HS-27A (cell line): ENCODE data around the gene OGG1.

Experiments
- DNase-seq: peaks from one replicate; pipeline ENCODE4 v3.0.0-alpha.2; 2012; ENCODE audit warnings: low read depth, missing footprints

Gene OGG1

DNA sequence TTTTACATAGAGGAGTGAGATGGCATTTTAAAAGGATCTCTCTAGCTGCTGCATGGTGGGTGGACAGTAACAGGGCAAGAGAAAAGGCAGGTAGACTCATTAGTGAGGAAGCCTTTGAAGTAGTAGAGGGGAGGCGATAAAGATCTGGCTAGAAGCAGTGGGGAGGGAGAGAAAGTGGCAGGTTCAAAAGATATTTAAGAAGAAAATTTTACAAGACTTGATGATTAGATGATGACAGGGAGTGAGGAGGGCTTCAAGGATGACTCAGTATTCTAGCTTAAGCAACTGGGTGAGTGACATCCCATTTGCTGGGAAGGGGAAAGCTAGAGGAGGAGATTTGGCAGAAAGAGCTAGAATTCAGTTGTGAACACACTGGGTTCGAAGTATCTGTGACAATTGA is 22.0 kb upstream of the OGG1 start:
- DNase-seq: no peak

DNA sequence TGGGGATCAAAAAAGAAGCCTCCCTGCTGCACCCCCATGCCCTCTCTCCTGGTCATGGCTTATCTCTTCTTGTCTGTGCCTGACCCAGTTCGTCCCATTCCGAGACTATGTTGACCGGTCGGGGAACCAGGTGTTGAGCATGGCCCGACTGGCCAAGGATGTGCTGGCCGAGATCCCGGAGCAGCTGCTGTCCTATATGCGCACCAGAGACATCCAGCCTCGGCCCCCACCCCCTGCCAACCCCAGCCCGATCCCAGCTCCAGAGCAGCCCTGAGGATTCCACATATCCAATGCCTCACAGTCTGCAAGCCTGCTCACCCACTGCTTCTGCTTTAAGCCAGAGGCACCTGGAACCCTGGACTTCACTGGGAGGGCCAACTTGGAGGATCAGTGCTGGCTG is 20.3 kb upstream of the OGG1 start:
- no peak for DNase-seq

DNA sequence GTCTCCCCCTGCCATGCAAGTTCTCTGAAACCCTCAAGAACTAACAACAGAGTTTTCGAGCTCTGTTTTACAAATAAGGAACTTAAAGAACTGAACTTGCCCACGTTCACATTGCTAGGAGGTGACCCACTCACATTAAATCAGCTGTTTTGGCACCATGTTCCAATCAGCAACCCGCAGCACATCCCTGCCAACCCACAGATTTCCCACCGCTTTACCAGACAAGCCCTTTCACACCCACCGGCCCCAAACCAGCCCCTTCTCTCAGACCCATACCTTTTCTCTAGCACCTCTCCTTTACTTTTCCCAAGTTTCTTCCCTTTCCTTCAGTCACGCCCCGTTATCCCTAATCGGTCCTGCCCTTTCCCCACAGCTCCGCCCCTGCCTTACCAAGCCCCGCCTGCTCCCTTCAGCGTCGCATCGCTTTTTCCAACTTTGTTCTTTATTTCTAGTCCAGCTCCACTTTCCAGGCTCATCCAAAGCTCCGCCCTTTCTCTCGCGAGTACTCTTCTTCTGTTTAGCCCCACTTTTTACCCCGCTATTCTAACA is 19.0 kb upstream of the OGG1 start:
- no peak for DNase-seq

DNA sequence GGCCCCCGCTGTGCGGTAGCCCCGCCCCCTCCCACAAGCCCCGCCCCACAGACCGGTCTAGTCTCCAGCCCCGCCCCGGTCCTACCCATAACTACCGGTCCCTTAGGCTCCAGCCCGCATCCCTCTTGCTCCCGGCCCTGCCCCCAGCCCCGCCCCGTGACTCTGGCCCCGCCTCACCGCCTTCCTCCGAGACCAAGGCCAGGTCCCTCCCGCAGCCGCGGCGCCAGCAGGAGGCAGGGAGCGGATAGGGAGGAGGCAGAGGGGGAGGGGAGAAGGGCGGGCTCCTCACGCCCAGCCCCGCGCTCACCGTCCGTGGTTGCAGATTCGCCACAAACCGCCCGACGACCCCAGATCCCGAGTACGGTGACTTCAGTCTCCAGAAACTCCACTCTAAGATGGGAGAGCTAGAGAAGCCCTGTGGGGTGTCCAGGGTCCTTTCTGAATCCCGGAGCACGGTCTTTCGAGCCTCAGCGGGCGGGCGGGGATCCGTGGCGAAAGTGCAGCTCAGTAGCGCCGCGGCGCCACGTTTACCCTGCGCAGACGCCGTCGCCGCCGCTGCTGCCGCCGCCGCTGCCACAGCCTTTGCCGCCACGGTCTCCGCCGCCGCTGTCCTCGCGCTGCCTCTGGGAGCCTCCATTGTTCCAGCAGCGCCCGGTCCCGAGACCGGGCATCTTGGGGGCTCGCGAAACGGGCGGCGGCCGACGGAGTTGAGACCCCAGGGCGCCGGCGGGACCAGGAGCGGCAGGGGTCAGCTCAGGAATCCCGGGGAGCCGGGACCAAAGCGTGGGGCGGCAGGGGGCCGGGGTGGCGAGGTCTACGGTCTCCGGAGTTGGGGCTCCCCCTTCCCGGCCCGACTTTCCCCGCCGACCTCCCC is 18.3 kb upstream of the OGG1 start, which contains the start of gene BRPF1:
TSS of gene BRPF1 (plus strand) at position 530 of the 874 bp plus-strand sequence. CDS start 2,406 bp downstream, outside the sequence.
- DNase-seq: peak; percentile 96

DNA sequence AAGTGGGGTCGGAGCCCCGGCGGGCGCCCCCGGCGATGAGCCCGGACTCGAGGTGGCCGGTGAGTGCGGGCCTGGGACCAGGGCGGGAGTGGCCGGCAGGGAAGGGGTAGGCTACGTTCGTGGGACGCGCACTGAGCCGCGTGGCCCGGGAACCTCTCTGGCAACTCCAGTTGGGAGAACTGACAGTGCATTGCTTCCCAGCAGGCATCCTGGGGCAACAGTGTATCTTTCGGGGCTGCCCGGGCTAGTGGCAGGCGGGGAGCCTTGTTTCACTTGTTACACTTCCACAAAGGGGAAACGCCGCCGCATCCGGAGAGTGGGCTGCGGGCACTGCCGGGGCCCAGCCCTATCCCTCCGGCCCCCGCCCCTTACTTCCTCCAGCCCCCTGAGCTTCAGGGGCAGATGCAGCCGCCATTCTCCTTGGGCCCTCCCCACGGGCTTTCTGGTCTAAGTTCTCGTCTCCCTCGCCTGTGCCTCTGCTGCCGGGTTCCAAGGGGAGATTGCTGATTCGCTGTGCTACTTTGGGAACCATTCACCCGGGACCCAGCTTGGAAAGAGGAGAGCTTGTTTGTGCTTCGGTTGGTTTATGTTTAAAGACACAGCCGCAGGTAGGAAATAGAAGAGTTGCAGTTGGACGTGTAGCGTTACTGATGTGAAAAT is 17.5 kb upstream of the OGG1 start:
- DNase-seq: no peak

DNA sequence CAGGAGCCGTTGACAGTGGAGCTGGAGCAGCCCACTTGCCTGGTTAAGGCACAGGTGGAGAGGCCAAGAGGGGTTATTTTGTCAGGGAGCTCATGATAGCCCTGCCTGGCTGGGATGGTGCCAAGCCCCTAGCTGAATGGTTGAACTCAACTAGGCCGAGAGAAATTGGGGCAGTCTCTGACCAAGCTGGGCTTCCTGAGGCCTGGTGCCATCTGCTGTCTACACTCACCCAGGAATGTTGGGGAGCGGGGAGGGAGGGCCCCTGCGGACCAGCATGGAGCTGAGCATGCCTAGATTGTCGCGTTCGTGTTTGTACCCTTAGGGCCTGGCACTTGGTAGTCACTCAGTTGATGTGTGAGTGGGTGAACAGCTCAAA is 17.0 kb upstream of the OGG1 start:
- DNase-seq: no peak

DNA sequence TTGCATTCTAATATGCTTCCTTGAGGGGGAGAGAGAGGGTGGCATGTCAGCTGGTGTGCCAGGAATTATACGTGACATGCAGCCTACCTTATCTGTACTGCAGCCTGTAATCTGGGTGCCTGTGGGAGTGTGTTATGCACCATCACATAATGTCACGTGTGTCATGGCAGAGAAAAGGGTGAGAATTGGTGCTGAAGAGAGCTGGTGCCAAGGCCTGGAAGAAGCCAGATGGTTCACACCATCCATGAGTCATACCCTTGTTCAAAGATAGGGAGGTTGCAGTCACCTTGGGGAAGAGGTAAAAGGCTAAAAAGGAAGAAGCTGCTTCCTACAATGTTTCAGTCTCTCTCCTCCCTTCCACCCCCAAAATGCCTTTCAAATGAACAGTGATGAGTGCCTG is 12.9 kb upstream of the OGG1 start:
- DNase-seq: no peak

DNA sequence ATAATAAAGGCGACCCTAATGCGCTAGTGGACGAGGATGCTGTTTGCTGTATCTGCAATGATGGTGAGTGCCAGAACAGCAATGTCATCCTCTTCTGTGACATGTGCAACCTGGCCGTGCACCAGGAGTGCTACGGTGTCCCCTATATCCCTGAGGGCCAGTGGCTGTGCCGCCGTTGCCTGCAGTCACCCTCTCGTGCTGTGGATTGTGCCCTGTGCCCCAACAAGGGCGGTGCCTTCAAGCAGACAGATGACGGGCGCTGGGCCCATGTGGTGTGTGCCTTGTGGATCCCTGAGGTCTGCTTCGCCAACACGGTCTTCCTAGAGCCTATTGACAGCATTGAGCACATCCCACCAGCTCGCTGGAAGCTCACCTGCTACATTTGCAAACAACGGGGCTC is 10.6 kb upstream of the OGG1 start:
- DNase-seq: no peak

DNA sequence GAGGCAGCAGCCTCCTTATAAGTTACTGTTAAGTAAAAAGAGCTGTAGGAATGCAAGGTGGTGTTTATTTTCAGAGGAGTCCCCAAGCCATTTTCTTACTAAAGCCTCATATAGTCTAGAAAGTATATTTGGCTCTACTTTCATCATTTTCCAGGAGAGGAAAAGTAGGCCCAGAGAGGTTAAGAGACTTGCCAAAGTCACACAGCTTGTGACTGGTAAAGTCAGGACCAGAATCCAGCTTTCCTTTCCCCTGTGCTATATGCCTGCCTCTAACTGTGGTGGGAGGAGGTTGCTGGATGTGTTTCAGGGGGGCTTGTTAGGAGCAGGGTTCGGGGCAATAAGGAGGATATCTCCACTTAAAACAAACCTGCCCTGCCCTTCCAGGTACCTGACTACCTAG is 7.2 kb upstream of the OGG1 start:
- DNase-seq: no peak

DNA sequence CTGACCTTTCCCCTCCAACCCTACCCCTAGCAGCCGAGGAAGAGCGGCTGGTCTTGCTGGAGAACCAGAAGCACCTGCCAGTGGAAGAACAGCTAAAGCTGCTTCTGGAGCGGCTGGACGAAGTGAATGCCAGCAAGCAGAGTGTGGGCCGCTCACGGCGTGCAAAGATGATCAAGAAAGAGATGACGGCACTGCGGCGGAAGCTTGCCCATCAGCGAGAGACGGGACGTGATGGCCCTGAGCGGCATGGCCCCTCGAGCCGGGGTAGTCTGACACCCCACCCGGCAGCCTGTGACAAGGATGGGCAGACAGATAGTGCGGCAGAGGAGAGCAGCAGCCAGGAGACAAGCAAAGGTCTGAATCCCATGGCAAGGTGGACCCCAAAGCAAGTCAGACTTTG is 6.2 kb upstream of the OGG1 start:
- no peak for DNase-seq

DNA sequence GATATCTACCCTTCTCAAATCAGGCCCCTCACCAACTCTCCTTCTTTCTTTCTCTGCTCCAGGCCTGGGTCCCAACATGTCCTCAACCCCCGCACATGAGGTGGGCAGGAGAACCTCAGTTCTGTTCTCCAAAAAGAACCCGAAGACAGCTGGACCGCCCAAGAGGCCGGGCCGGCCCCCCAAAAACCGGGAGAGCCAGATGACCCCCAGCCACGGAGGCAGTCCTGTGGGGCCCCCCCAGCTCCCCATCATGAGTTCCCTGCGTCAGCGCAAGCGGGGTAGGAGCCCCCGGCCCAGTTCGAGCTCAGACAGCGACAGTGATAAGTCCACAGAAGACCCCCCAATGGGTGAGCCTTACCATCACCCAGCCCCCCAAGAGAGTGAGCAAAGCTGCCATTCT is 5.6 kb upstream of the OGG1 start:
- no peak for DNase-seq

DNA sequence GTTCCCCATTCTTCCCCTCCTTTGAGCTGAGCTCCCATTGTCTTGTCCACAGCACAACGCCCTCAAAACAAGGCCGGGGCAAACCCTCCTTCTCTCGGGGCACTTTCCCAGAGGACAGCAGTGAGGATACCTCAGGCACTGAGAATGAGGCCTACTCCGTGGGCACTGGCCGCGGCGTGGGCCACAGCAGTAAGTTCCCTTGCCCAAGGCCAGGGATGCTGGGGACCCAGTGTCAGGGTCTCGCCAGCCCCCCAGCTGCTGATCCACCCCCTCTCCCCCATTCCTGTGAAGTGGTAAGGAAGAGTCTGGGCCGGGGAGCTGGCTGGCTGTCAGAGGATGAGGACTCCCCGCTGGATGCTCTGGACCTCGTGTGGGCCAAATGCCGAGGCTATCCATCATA is 4.2 kb upstream of the OGG1 start:
- no peak for DNase-seq

DNA sequence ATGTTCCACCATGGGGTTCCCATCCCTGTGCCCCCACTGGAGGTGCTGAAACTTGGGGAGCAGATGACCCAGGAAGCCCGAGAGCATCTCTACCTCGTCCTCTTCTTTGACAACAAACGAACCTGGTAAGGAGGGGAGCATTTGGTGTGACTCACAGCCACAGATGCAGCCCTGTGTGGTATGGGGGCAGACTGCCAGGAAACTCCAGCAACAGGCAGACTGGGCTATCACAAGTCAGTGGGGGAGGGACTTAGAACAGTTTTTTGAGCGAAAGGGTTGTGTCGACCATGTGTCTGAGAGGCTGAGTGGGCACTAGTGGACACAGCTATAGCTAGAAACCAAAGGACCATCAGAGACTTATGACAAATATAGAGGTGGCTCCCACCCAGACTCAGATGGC is 3.4 kb upstream of the OGG1 start:
- no peak for DNase-seq

DNA sequence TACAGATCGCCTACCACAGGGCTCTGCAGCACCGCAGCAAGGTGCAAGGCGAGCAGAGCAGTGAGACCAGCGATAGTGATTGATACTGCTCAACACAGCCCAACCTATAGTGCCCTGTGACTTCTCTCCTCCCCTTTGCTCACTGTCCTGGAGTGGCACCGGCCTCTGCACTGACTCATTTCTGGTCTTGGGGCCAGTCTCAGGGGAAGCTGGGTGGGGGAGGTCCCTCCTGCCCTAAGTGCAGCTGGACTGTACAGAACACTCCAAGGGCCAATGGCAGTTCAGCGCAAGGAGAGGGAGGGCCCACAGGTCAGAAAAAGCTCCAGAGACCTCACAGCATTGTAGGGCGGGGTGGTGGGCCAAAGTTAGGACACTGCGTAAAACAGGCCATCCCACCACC is 2.5 kb upstream of the OGG1 start:
- DNase-seq: no peak

DNA sequence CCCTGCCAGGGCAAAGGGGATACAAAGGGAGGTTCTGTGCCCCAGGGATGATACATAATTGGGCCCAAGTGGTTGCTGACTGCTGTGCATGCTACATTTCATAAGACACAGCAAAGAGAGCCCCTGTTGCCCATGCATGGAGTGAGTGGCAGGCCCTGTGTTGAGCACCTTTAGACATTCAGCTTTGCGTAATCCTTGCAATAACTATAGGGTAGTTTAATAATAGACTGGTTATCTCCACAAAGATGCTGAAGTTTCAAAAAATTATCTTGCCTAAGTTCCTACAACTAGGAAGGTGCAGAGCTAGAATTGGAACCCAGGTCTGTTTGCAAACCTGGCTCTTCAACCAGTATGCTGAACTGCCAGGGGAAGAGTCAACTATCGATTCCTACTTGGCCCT is 1.7 kb upstream of the OGG1 start:
- DNase-seq: no peak

DNA sequence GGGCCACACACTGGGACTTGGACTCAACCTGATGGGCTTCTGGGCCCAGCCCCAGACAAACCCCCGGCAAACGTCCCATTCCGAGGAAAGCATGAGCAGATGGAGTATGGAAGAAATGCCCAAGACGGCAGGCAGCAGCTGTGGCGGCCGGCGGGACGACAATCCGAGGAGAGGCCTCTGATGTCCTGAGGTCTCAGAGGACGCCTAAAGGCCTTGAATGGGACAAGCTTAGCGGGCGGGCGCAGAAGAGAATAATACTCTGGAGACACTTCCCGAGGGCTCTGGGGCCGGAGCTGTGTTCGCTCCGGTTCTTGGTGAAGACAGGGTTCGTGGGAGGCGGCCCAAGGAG is 482 bp upstream of the OGG1 start:
- DNase-seq: no peak

DNA sequence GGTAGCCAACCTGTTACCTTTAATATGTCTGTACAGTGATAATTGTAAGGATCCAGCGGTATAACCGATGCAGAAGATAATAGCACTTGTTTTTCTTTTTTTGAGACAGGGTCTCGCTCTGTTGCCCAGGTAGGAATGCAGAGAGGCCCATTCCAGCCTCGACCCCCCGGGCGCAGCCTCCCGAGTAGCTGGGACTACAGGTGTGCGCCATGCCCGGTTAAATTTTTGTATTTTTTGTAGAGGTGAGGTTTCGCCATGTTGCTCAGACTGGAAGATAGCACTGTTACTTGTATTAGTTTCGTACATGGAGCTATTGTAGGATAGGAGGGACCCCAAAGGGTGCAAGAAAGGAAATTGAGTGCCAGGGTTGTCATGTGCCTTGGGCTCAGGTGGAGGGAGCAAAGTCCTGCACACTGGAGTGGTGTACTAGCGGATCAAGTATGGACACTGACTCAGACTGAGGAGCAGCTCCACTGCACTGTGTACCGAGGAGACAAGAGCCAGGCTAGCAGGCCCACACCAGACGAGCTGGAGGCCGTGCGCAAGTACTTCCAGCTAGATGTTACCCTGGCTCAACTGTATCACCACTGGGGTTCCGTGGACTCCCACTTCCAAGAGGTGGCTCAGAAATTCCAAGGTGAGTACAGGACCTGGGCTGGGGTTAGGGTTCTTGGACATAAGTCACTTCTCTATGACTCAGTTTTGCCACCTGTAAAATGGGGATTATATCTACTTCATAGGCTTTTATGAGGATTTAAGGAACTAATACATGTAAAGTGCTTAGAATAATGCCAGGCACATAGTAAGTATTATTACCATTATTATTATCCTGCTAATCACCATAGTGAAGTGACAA is 1.0 kb downstream of the OGG1 start:
- DNase-seq: no peak

DNA sequence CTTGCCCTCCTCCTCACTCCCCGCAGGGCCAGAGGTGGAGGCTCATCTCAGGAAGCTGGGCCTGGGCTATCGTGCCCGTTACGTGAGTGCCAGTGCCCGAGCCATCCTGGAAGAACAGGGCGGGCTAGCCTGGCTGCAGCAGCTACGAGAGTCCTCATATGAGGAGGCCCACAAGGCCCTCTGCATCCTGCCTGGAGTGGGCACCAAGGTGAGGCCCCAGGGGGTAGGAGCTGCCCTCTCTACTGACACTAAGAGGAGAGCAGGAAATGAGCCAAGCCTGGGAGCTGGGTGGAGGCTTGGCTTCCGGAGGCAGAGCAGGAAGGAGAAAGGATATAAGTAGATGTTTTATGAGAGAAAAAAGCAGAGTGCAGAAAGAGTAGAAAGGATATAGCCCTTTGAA is 4.9 kb downstream of the OGG1 start:
- no peak for DNase-seq

DNA sequence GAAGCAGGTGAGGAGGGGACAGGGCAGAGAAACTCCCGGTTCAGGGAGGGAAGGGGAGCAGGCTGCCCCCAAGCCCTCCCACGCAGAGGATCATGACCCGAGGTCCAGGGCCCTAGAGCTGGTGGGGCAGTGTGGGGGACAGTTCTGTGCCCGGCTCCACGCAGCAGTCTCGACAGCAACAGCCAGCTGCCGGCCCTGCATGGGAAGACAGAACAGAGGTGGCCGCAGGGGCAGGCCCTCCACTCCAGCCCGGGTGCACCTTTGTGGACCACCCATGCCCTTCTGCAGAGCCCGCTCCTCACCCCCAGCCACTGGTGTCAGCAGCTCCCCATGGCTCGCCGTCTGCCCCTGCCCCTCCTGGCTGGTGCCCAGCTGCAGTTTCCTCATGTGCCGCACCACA is 7.7 kb downstream of the OGG1 start:
- DNase-seq: no peak

DNA sequence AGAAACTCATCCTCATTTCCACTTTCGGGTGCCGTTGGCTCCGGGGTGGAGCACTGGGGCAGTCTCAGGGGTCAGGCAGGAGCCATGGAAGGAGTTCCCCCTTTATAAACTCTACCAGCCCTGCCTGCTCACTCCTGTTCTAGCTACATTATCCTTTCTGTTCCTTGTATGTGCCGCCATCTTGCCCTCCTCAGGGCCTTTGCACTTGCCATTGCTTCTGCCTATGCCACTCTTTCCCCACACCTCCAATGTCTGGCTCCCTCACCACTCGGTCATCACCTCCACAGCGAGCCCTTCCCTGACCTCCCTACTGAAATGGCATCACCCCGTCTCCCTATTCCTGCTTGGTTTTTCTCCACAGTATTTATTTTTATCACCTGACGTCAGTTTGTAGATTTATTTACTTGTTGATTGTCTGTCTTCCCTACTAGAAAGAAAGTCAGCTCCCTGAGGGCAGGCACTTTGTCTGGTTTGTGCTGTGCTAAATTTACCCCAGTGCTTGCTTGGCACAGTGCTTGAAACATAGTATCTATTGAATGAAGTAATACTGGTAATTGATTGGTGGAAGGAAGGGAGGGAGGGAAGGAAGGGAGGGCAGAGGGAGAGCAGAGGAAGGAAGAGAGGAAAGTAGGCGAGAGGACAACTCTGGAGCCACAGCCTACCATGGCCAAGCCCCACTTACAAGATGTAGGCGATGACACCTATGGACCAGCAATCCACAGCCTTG is 11.2 kb downstream of the OGG1 start:
- DNase-seq: no peak

DNA sequence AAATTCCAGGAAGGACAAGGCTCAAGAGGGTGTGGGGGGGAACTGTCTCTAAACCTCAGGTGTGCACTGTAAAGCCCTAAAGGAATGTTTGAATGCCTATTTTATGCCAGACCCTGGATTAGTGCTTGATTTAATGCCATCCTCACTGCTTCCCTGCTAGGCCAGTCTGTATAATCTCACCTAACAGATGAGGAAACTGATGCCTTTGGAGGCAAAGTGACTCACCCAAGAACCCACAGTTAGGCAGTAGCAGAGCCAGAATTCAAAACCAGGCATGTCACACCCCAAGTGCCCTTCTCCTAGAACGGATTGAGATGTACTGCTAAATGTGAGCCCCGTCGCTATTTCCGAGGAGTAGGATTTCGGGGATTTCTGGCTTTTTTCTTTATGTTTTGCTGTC is 12.2 kb downstream of the OGG1 start:
- no peak for DNase-seq

DNA sequence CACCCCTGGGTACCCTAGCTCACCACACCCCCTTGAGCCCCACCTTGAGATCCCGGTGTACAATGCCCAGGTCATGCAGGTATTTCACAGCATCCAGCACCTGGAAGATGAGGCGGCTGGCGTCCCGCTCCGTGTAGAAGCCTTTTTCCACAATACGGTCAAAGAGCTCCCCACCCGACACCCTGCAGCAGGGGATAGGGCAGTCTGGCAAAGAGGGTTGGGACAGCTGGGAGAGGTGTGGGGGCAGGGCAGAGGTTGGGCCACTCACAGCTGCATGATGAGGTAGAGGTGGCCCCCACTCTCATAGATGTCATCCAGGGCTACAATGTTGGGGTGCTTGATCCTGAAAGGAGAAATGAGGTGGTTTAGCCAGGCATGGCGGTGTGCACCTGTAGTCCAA is 13.1 kb downstream of the OGG1 start:
- no peak for DNase-seq
